Thoracic aorta (tissue), 2 donors: ENCODE data around the gene ADCY5. TPM values are rescaled to one million over a fixed set of nuclear protein-coding genes. Genes with fewer than 3 reads are reported as not detected.
A peak's percentile ranks its signal among the peaks of the same experiment; 100 is the strongest.

ENCODE experiments used
- ATAC-seq: fragments of 150-250 bp; one replicate; pipeline ENCODE4 v1.8.0; 2017; ENCODE audit warnings: low read depth; ENCODE audit not compliant: insufficient number of reproducible peaks, low FRiP score
- DNase-seq: peaks from one replicate; pipeline ENCODE4 v3.0.0-alpha.2; 2020; ENCODE audit warnings: low spot score
- H3K27ac ChIP-seq, 2 donors: fragments of 200-600 bp; sonication (generic); 1 replicate in 1 of 2; 2 replicates in 1 of 2; pipeline ENCODE4 v1.5.1; 2016; ENCODE audit warnings: mild to moderate bottlenecking in 2 of 2, moderate library complexity in 2 of 2
- H3K27me3 ChIP-seq: fragments of 200-600 bp; sonication (generic); replicated peaks from 2 replicates; pipeline ENCODE4 v1.6.0; 2016; ENCODE audit warnings: mild to moderate bottlenecking; ENCODE audit not compliant: insufficient read depth
- H3K36me3 ChIP-seq: fragments of 200-600 bp; sonication (generic); one replicate; pipeline ENCODE4 v1.5.1; 2016
- H3K4me1 ChIP-seq, 2 donors: fragments of 200-600 bp; sonication (generic); 1 replicate in 1 of 2; 2 replicates in 1 of 2; pipeline versions ENCODE4 v1.5.1 to v1.6.0; 2016; ENCODE audit warnings: low read depth in 2 of 2, mild to moderate bottlenecking in 1 of 2; ENCODE audit not compliant: control insufficient read depth in 1 of 2
- H3K4me3 ChIP-seq: fragments of 200-600 bp; sonication (generic); 2 replicates; pipeline ENCODE4 v1.5.1; 2016; ENCODE audit warnings: mild to moderate bottlenecking
- H3K9me3 ChIP-seq: fragments of 200-600 bp; sonication (generic); 2 replicates; pipeline ENCODE4 v1.5.1; 2016
- CTCF ChIP-seq: fragments of 200-600 bp; sonication (generic); IDR thresholded peaks from one replicate; pipeline ENCODE4 v1.5.1; 2019; ENCODE audit warnings: antibody characterized with exemption
- total RNA-seq, 2 donors: library from RNA; depleted of rRNA; stranded (reverse); fragments of >200 nt; gene quantifications; one replicate each; pipeline versions ENCODE4 v1.1.0 to v1.2.3, GENCODE V29; 2016

ADCY5 gene
- total RNA-seq, 2 donors from 2014 or later, result 104 to 123 TPM

GRCh38 chr3:123430266-123430665 lies 18.6 kb downstream of the ADCY5 start:
- peaks cover 50 to 96% of the 10 kb centered on the region in 2 donors for H3K4me1 ChIP-seq
- peak overlapping the region; percentile 71 to 84 for H3K27ac ChIP-seq
- DNase-seq (no peak), ATAC-seq (no peak)
- H3K9me3 ChIP-seq, result no peaks in the 10 kb centered on the region
- no peaks in the 10 kb centered on the region for H3K27me3 ChIP-seq
- no peaks in the 10 kb centered on the region for H3K36me3 ChIP-seq
- no peak overlapping the region for H3K4me3 ChIP-seq
- no peak for TF ChIP-seq CTCF

- no peaks in the 10 kb centered on the region for H3K27me3 ChIP-seq
- H3K4me3 ChIP-seq, result no peak overlapping the region
- ATAC-seq, result no peak
- H3K4me1 ChIP-seq, result peaks cover 56 to 96% of the 10 kb centered on the region in 2 donors
- DNase-seq, result no peak
- H3K9me3 ChIP-seq, result no peaks in the 10 kb centered on the region
- peak overlapping the region; percentile 71 to 84 for H3K27ac ChIP-seq
- no peaks in the 10 kb centered on the region for H3K36me3 ChIP-seq
- TF ChIP-seq CTCF, result no peak
Measured at GRCh38 chr3:123429362-123430125, 19.3 kb downstream of the ADCY5 start.

- ATAC-seq, result no peak
- Histone ChIP-seq H3K27me3 (no peaks in the 10 kb centered on the region), H3K4me1 (peaks cover 52 to 99% of the 10 kb centered on the region in 2 donors), H3K4me3 (no peak overlapping the region), H3K27ac (peak overlapping the region; percentile 84 to 87), H3K9me3 (no peaks in the 10 kb centered on the region), H3K36me3 (no peaks in the 10 kb centered on the region)
- TF ChIP-seq CTCF, result no peak
- no peak for DNase-seq
Measured at GRCh38 chr3:123424999-123425712, 23.7 kb downstream of the ADCY5 start.

- TF ChIP-seq CTCF, result no peak
Measured at GRCh38 chr3:123424321-123424998, 24.4 kb downstream of the ADCY5 start.

GRCh38 chr3:123423806-123424205 lies 25.1 kb downstream of the ADCY5 start:
- H3K27ac ChIP-seq, result peak overlapping the region; percentile 87
- H3K9me3 ChIP-seq, result no peaks in the 10 kb centered on the region
- peaks cover 58 to 99% of the 10 kb centered on the region in 2 donors for H3K4me1 ChIP-seq
- no peak for DNase-seq
- peak overlapping the region; percentile 30 for H3K4me3 ChIP-seq
- H3K36me3 ChIP-seq, result no peaks in the 10 kb centered on the region
- no peak for TF ChIP-seq CTCF
- no peaks in the 10 kb centered on the region for H3K27me3 ChIP-seq
- no peak for ATAC-seq

More at GRCh38 chr3:123424321-123424998, 24.4 kb downstream of the ADCY5 start:
- ATAC-seq (peak; percentile 27), DNase-seq (no peak)
- H3K27ac ChIP-seq, result peak overlapping the region; percentile 87
- H3K9me3 ChIP-seq, result no peaks in the 10 kb centered on the region
- no peaks in the 10 kb centered on the region for H3K27me3 ChIP-seq
- H3K36me3 ChIP-seq, result no peaks in the 10 kb centered on the region
- peak overlapping the region; percentile 37 for H3K4me3 ChIP-seq
- peaks cover 58 to 99% of the 10 kb centered on the region in 2 donors for H3K4me1 ChIP-seq
